ENCODE data around the gene GALNT7. TPM values are rescaled to one million over a fixed set of nuclear protein-coding genes. Genes with fewer than 3 reads are reported as not detected.
A peak's percentile ranks its signal among the peaks of the same experiment; 100 is the strongest.

GALNT7 gene
- total RNA-seq, 1 donor from 2014 or later: 63.9 TPM

- H3K27me3 Mint-ChIP-seq: no peaks in the 10 kb centered on the region
- H3K27ac Mint-ChIP-seq: no peak overlapping the region
- DNase-seq (ENCODE audit: extremely low spot score, unreplicated experiment): no peak
- H3K4me3 Mint-ChIP-seq: no peak overlapping the region
- H3K9me3 Mint-ChIP-seq: no peaks in the 10 kb centered on the region
- TF ChIP-seq CTCF (conservative IDR thresholded peaks at IDR 0.05): no peak
- peaks cover 3% of the 10 kb centered on the region for H3K4me1 Mint-ChIP-seq (ENCODE audit: unreplicated experiment)
- H3K36me3 Mint-ChIP-seq: peaks cover 9% of the 10 kb centered on the region
Observed at GRCh38 chr4:173294444-173294843, 125.8 kb downstream of the GALNT7 start.

GRCh38 chr4:173301518-173302201 is 133.0 kb downstream of the GALNT7 start:
- Mint-ChIP-seq H3K4me1 (ENCODE audit: unreplicated experiment) (peaks cover 7% of the 10 kb centered on the region), H3K4me3 (no peak overlapping the region), H3K27me3 (no peaks in the 10 kb centered on the region), H3K9me3 (no peaks in the 10 kb centered on the region), H3K36me3 (peaks cover 30% of the 10 kb centered on the region), H3K27ac (no peak overlapping the region)
- no peak for DNase-seq (ENCODE audit: extremely low spot score, unreplicated experiment)
- peak; percentile 81 for TF ChIP-seq CTCF (conservative IDR thresholded peaks at IDR 0.05)

- Mint-ChIP-seq H3K36me3 (peaks cover 47% of the 10 kb centered on the region), H3K9me3 (no peaks in the 10 kb centered on the region), H3K4me1 (ENCODE audit: unreplicated experiment) (no peaks in the 10 kb centered on the region), H3K4me3 (no peak overlapping the region), H3K27ac (no peak overlapping the region), H3K27me3 (no peaks in the 10 kb centered on the region)
- no peak for DNase-seq (ENCODE audit: extremely low spot score, unreplicated experiment)
- TF ChIP-seq CTCF (conservative IDR thresholded peaks at IDR 0.05): no peak
Observed at GRCh38 chr4:173307778-173308177, 139.2 kb downstream of the GALNT7 start.

DNA sequence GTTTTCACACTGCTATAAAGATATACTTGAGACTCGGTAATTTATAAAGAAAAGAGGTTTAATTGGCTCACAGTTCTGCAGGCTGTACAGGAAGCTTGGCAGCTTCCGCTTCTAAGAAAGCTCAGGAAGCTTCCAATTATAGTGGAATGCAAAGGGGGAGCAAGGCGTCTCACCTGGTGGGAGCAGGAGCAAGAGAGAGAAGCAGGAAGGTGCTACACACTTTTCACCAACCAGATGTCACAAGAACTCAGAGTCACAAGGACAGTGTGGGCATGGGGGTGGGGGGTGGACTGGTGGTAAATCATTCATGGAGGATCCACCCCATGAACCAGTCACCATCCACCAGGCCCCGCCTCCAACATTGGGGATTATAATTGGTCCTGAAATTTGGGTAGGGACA is 142.8 kb downstream of the GALNT7 start:
- TF ChIP-seq CTCF (conservative IDR thresholded peaks at IDR 0.05): no peak
- H3K9me3 Mint-ChIP-seq: no peaks in the 10 kb centered on the region
- H3K36me3 Mint-ChIP-seq: peaks cover 24% of the 10 kb centered on the region
- no peaks in the 10 kb centered on the region for H3K4me1 Mint-ChIP-seq (ENCODE audit: unreplicated experiment)
- H3K27ac Mint-ChIP-seq: no peak overlapping the region
- H3K4me3 Mint-ChIP-seq: no peak overlapping the region
- no peak for DNase-seq (ENCODE audit: extremely low spot score, unreplicated experiment)
- H3K27me3 Mint-ChIP-seq: no peaks in the 10 kb centered on the region

GRCh38 chr4:173314715-173315114 is 146.1 kb downstream of the GALNT7 start:
- Mint-ChIP-seq H3K27me3 (no peaks in the 10 kb centered on the region), H3K36me3 (peaks cover 17% of the 10 kb centered on the region), H3K27ac (no peak overlapping the region), H3K9me3 (no peaks in the 10 kb centered on the region), H3K4me1 (ENCODE audit: unreplicated experiment) (no peaks in the 10 kb centered on the region), H3K4me3 (no peak overlapping the region)
- no peak for TF ChIP-seq CTCF (conservative IDR thresholded peaks at IDR 0.05)
- DNase-seq (ENCODE audit: extremely low spot score, unreplicated experiment): no peak

Data from type B pancreatic cell (in vitro differentiated cells).